HepG2 (cell line): ENCODE results near the gene DNAJB6.

Source experiments
- CTCF ChIP-seq: sonication (generic); formaldehyde crosslinking; IDR thresholded peaks from 2 replicates; pipeline ENCODE4 v1.5.0; 2020; ENCODE audit warnings: mild to moderate bottlenecking, missing genetic modification reagents, moderate library complexity
- MAX ChIP-seq: IDR thresholded peaks from 2 replicates; pipeline ENCODE4 v1.6.1; 2012; ENCODE audit warnings: inconsistent platforms
- NFE2L1 ChIP-seq: sonication (generic); formaldehyde crosslinking; IDR thresholded peaks from 2 replicates; pipeline ENCODE4 v1.4.0; 2020; ENCODE audit warnings: missing genetic modification reagents, mild to moderate bottlenecking, borderline replicate concordance
- THYN1 ChIP-seq: sonication (generic); formaldehyde crosslinking; IDR thresholded peaks from 2 replicates; pipeline ENCODE4 v1.8.1; 2023; ENCODE audit warnings: low read depth, mild to moderate bottlenecking, moderate library complexity, missing genetic modification reagents, borderline replicate concordance
- TIGD3 ChIP-seq: sonication (generic); formaldehyde crosslinking; IDR thresholded peaks from 2 replicates; pipeline ENCODE4 v1.5.1; 2020; ENCODE audit warnings: mild to moderate bottlenecking, missing genetic modification reagents, borderline replicate concordance
- TRAFD1 ChIP-seq: sonication (generic); formaldehyde crosslinking; IDR thresholded peaks from 2 replicates; pipeline ENCODE4 v1.5.1; 2020; ENCODE audit warnings: missing genetic modification reagents, mild to moderate bottlenecking, borderline replicate concordance
- ZFP36 ChIP-seq: fragments of 150-350 bp; IDR thresholded peaks from 2 replicates; pipeline ENCODE4 v1.6.1; 2018; ENCODE audit warnings: borderline replicate concordance, low read length, low read depth; ENCODE audit not compliant: partially characterized antibody
- ZFP36L1 ChIP-seq: sonication (generic); formaldehyde crosslinking; IDR thresholded peaks from 2 replicates; pipeline ENCODE4 v1.8.0; 2022; ENCODE audit warnings: mild to moderate bottlenecking, missing genetic modification reagents, moderate library complexity
- ZNF784 ChIP-seq: sonication (generic); formaldehyde crosslinking; IDR thresholded peaks from 2 replicates; pipeline ENCODE4 v1.5.1; 2020; ENCODE audit warnings: missing genetic modification reagents, mild to moderate bottlenecking, borderline replicate concordance

GRCh38 chr7:157440346-157441022, 103.7 kb downstream of the DNAJB6 start:
- TF ChIP-seq ZFP36L1 (CRISPR knock-in tag), result no peak
- no peak for TF ChIP-seq CTCF (CRISPR knock-in tag)
- TF ChIP-seq NFE2L1 (CRISPR knock-in tag), result no peak
- TF ChIP-seq ZFP36, result no peak
- no peak for TF ChIP-seq MAX
- no peak for TF ChIP-seq TIGD3 (CRISPR knock-in tag)
- TF ChIP-seq ZNF784 (CRISPR knock-in tag), result no peak
- no peak for TF ChIP-seq THYN1 (CRISPR knock-in tag)
- TF ChIP-seq TRAFD1 (CRISPR knock-in tag), result no peak
